Liver (tissue), 9 donors: ENCODE data around the gene CENPU. TPM values are rescaled to one million over a fixed set of nuclear protein-coding genes. Genes with fewer than 3 reads are reported as not detected.
A peak's percentile ranks its signal among the peaks of the same experiment; 100 is the strongest.

Experiments
- DNase-seq: peaks from one replicate; pipeline ENCODE4 v3.0.0-alpha.2; 2017; ENCODE audit warnings: low spot score
- H3K27ac ChIP-seq, 2 donors: one replicate each; pipeline ENCODE4 v1.7.0; 2013; ENCODE audit warnings: inconsistent platforms in 2 of 2, low read length in 2 of 2, control low read depth in 1 of 2, low read depth in 1 of 2, mild to moderate bottlenecking in 1 of 2
- H3K27me3 ChIP-seq, 4 donors: one replicate each; pipeline versions ENCODE4 v1.6.1 to v1.7.0; 2013; ENCODE audit warnings: low read length in 3 of 4, inconsistent platforms in 1 of 4, mild to moderate bottlenecking in 1 of 4, moderate library complexity in 1 of 4; ENCODE audit not compliant: control insufficient read depth in 4 of 4, insufficient read depth in 4 of 4
- H3K36me3 ChIP-seq, 4 donors: one replicate each; pipeline versions ENCODE4 v1.6.1 to v1.7.0; 2013; ENCODE audit warnings: low read length in 3 of 4, mild to moderate bottlenecking in 3 of 4, low read depth in 1 of 4, moderate library complexity in 1 of 4; ENCODE audit not compliant: control insufficient read depth in 4 of 4, insufficient read depth in 3 of 4
- H3K4me1 ChIP-seq, 4 donors: one replicate each; pipeline versions ENCODE4 v1.6.1 to v1.7.0; 2013; ENCODE audit warnings: low read length in 3 of 4, mild to moderate bottlenecking in 3 of 4, moderate library complexity in 1 of 4; ENCODE audit not compliant: control insufficient read depth in 4 of 4, insufficient read depth in 4 of 4
- H3K4me3 ChIP-seq, 3 donors: one replicate each; pipeline versions ENCODE4 v1.6.1 to v1.7.0; 2013; ENCODE audit warnings: low read length in 3 of 3, control low read depth in 1 of 3, low read depth in 1 of 3, mild to moderate bottlenecking in 1 of 3
- H3K9ac ChIP-seq, 2 donors: one replicate each; pipeline ENCODE4 v1.7.0; 2013; ENCODE audit warnings: low read length in 2 of 2, mild to moderate bottlenecking in 2 of 2, moderate library complexity in 2 of 2, control low read depth in 1 of 2, low read depth in 1 of 2
- H3K9me3 ChIP-seq, 4 donors: one replicate each; pipeline versions ENCODE4 v1.6.1 to v1.7.0; 2013; ENCODE audit warnings: low read length in 3 of 4; ENCODE audit not compliant: control insufficient read depth in 4 of 4
- EGR1 ChIP-seq, 2 donors: IDR thresholded peaks; 2 replicates each; pipeline ENCODE4 v1.6.1; 2016 to 2018; ENCODE audit warnings: antibody characterized with exemption in 2 of 2, low read depth in 2 of 2
- FOXA1 ChIP-seq: IDR thresholded peaks from 2 replicates; pipeline ENCODE4 v1.6.1; 2016; ENCODE audit warnings: antibody characterized with exemption
- FOXA2 ChIP-seq: IDR thresholded peaks from 2 replicates; pipeline ENCODE4 v1.6.1; 2016; ENCODE audit warnings: antibody characterized with exemption
- GABPA ChIP-seq, 2 donors: IDR thresholded peaks in 1 of 2; conservative IDR thresholded peaks in 1 of 2; 2 replicates each; pipeline ENCODE4 v1.6.1; 2016; ENCODE audit warnings: antibody characterized with exemption in 2 of 2, mild to moderate bottlenecking in 1 of 2, moderate library complexity in 1 of 2
- HNF4A ChIP-seq, 2 donors: conservative IDR thresholded peaks; 2 replicates each; pipeline ENCODE4 v1.6.1; 2016; ENCODE audit warnings: antibody characterized with exemption in 2 of 2, mild to moderate bottlenecking in 2 of 2
- HNF4G ChIP-seq: IDR thresholded peaks from 2 replicates; pipeline ENCODE4 v1.6.1; 2016; ENCODE audit warnings: antibody characterized with exemption
- JUND ChIP-seq, 2 donors: IDR thresholded peaks; 2 replicates each; pipeline ENCODE4 v1.6.1; 2016; ENCODE audit warnings: antibody characterized with exemption in 2 of 2
- NR2F2 ChIP-seq: IDR thresholded peaks from 2 replicates; pipeline ENCODE4 v1.6.1; 2016; ENCODE audit warnings: antibody characterized with exemption
- RAD21 ChIP-seq, 2 donors: IDR thresholded peaks; 2 replicates each; pipeline ENCODE4 v1.6.1; 2016; ENCODE audit warnings: antibody characterized with exemption in 2 of 2, mild to moderate bottlenecking in 2 of 2
- RXRA ChIP-seq, 2 donors: IDR thresholded peaks; 2 replicates each; pipeline ENCODE4 v1.6.1; 2017 to 2018; ENCODE audit warnings: antibody characterized with exemption in 2 of 2, mild to moderate bottlenecking in 1 of 2
- SP1 ChIP-seq: IDR thresholded peaks from 2 replicates; pipeline ENCODE4 v1.6.1; 2018; ENCODE audit warnings: antibody characterized with exemption, mild to moderate bottlenecking
- TAF1 ChIP-seq: conservative IDR thresholded peaks from 2 replicates; pipeline ENCODE4 v1.6.1; 2016; ENCODE audit warnings: antibody characterized with exemption, mild to moderate bottlenecking
- YY1 ChIP-seq: IDR thresholded peaks from 2 replicates; pipeline ENCODE4 v1.6.1; 2016; ENCODE audit warnings: antibody characterized with exemption, mild to moderate bottlenecking
- WGBS: extraction: QIAGEN DNeasy Blood & Tissue Kit; methylation state at CpG from one replicate; pipeline ENCODE4 v1.1.7; 2013; 5-methylcytosine and 5-hydroxymethylcytosine counted together
- polyA plus RNA-seq, 2 donors: library from polyadenylated mRNA; stranded (reverse) in 1 of 2; unstranded in 1 of 2; fragments of 200-250 nt in 1 of 2; fragments of >200 nt in 1 of 2; fragmentation: Nextera tagmentation in 1 of 2; extraction: Ambion mirVana in 1 of 2; gene quantifications; one replicate each; pipeline versions ENCODE4 v1.2.1 to v1.2.3, GENCODE V29; 2013 to 2015
- total RNA-seq, 2 donors: library from RNA; depleted of rRNA; stranded (reverse); fragments of >200 nt; gene quantifications; one replicate each; pipeline ENCODE4 v1.2.3, GENCODE V29; 2014
- TF ChIP-seq, protein P1 (sequence below): IDR thresholded peaks from 2 replicates; pipeline ENCODE4 v1.6.1; 2016; ENCODE audit warnings: antibody characterized with exemption
- TF ChIP-seq, protein P2 (sequence below): IDR thresholded peaks from 2 replicates; pipeline ENCODE4 v1.6.1; 2016; ENCODE audit warnings: antibody characterized with exemption, mild to moderate bottlenecking
- TF ChIP-seq, protein P3 (sequence below): fragments of 150-350 bp; IDR thresholded peaks from 2 replicates; pipeline ENCODE4 v1.5.1; 2017; ENCODE audit warnings: improper control_type of control experiment, low read depth, low read length; ENCODE audit not compliant: missing input control
- TF ChIP-seq, protein P4 (sequence below): IDR thresholded peaks from 2 replicates; pipeline ENCODE4 v1.6.1; 2016; ENCODE audit warnings: antibody characterized with exemption
- TF ChIP-seq, protein P5 (sequence below): IDR thresholded peaks from 2 replicates; pipeline ENCODE4 v1.6.1; 2016; ENCODE audit warnings: antibody characterized with exemption
- donor health status: healthy.
- donor health status: healthy.
- donor health status: healthy.
- donor health status: healthy.
- donor health status: healthy.

Gene CENPU
- total and polyA plus RNA-seq, 4 donors = 1.2 to 22.0 (median 1.8) TPM

DNA sequence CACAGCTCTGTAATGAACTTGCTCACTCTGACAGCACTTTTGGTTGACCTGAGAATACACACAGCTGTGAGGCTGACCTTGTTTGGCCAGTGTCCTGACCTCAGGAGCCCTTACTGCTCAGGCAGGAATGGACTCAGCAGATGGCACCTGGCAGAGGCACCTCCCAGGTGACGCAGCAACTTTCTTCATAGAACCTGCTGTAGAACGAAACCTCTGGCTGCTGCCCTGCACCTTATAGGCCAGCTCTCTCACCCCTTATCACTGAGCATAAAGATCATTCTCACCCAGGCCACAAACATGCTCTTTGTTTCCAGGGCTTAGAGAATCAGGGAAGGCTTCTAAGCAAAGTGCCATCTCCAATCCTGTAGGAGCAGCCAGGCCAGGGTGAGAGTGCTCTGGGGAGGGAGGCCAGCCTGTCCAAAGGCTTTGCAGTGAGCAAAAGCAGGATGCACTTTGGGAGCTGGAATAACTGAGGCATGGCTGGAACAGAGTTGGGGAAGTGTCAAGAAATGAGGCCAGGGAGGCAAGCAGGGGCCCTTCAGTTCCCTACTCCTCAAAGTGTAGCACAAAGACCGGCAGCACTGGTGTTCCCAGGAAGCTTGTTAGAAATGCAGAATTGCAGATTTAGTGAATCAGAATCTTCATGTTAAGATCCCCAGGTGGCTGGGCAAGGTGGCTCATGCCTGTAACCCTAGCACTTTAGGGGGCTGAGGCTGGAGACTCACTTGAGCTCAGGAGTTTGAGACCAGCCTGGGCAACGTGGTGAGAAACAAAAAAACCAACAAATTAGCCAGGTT, 13.3 kb upstream of the CENPU start:
- Histone ChIP-seq H3K9me3 (no peaks in the 10 kb centered on the region), H3K9ac (peak overlapping the region in 1 of 2 donors; percentile 16), H3K4me3 (no peak overlapping the region), H3K36me3 (no peaks in the 10 kb centered on the region), H3K27me3 (no peaks in the 10 kb centered on the region), H3K4me1 (peaks cover 3 to 42% (median 27%) of the 10 kb centered on the region in 4 donors), H3K27ac (peak overlapping the region; percentile 67 to 73)
- WGBS = 64% methylated on average over 4 of the region's 4 CpGs
- peak; percentile 68 for DNase-seq
- TF ChIP-seq FOXA1 (no peak), HNF4G (no peak), RAD21 (IDR thresholded peaks at IDR 0.05) (no peak), EGR1 (IDR thresholded peaks at IDR 0.05; ENCODE audit: low read depth in 2 of 2) (no peak), JUND (IDR thresholded peaks at IDR 0.05) (peak in 1 of 2 donors; percentile 50), TAF1 (no peak), NR2F2 (no peak), RXRA (IDR thresholded peaks at IDR 0.05) (peak; percentile 96 to 98), YY1 (peak; percentile 22), SP1 (peak; percentile 24), FOXA2 (no peak), HNF4A (conservative IDR thresholded peaks at IDR 0.05) (peak; percentile 45 to 53), GABPA (IDR thresholded peaks at IDR 0.05 in 1 of 2, conservative IDR thresholded peaks at IDR 0.05 in 1 of 2) (no peak)
- TF ChIP-seq, protein P1, sequence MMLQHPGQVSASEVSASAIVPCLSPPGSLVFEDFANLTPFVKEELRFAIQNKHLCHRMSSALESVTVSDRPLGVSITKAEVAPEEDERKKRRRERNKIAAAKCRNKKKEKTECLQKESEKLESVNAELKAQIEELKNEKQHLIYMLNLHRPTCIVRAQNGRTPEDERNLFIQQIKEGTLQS = no peak
- TF ChIP-seq, protein P2, sequence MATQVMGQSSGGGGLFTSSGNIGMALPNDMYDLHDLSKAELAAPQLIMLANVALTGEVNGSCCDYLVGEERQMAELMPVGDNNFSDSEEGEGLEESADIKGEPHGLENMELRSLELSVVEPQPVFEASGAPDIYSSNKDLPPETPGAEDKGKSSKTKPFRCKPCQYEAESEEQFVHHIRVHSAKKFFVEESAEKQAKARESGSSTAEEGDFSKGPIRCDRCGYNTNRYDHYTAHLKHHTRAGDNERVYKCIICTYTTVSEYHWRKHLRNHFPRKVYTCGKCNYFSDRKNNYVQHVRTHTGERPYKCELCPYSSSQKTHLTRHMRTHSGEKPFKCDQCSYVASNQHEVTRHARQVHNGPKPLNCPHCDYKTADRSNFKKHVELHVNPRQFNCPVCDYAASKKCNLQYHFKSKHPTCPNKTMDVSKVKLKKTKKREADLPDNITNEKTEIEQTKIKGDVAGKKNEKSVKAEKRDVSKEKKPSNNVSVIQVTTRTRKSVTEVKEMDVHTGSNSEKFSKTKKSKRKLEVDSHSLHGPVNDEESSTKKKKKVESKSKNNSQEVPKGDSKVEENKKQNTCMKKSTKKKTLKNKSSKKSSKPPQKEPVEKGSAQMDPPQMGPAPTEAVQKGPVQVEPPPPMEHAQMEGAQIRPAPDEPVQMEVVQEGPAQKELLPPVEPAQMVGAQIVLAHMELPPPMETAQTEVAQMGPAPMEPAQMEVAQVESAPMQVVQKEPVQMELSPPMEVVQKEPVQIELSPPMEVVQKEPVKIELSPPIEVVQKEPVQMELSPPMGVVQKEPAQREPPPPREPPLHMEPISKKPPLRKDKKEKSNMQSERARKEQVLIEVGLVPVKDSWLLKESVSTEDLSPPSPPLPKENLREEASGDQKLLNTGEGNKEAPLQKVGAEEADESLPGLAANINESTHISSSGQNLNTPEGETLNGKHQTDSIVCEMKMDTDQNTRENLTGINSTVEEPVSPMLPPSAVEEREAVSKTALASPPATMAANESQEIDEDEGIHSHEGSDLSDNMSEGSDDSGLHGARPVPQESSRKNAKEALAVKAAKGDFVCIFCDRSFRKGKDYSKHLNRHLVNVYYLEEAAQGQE = peak; percentile 6
- TF ChIP-seq, protein P3, sequence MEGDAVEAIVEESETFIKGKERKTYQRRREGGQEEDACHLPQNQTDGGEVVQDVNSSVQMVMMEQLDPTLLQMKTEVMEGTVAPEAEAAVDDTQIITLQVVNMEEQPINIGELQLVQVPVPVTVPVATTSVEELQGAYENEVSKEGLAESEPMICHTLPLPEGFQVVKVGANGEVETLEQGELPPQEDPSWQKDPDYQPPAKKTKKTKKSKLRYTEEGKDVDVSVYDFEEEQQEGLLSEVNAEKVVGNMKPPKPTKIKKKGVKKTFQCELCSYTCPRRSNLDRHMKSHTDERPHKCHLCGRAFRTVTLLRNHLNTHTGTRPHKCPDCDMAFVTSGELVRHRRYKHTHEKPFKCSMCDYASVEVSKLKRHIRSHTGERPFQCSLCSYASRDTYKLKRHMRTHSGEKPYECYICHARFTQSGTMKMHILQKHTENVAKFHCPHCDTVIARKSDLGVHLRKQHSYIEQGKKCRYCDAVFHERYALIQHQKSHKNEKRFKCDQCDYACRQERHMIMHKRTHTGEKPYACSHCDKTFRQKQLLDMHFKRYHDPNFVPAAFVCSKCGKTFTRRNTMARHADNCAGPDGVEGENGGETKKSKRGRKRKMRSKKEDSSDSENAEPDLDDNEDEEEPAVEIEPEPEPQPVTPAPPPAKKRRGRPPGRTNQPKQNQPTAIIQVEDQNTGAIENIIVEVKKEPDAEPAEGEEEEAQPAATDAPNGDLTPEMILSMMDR = no peak
- TF ChIP-seq, protein P4, sequence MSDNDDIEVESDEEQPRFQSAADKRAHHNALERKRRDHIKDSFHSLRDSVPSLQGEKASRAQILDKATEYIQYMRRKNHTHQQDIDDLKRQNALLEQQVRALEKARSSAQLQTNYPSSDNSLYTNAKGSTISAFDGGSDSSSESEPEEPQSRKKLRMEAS = peak; percentile 16
- TF ChIP-seq, protein P5, sequence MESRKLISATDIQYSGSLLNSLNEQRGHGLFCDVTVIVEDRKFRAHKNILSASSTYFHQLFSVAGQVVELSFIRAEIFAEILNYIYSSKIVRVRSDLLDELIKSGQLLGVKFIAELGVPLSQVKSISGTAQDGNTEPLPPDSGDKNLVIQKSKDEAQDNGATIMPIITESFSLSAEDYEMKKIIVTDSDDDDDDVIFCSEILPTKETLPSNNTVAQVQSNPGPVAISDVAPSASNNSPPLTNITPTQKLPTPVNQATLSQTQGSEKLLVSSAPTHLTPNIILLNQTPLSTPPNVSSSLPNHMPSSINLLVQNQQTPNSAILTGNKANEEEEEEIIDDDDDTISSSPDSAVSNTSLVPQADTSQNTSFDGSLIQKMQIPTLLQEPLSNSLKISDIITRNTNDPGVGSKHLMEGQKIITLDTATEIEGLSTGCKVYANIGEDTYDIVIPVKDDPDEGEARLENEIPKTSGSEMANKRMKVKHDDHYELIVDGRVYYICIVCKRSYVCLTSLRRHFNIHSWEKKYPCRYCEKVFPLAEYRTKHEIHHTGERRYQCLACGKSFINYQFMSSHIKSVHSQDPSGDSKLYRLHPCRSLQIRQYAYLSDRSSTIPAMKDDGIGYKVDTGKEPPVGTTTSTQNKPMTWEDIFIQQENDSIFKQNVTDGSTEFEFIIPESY = no peak
